ENCODE measurements around the gene MAPRE3.
"Not testable (repeated sequence)": the region's sequence is repeated elsewhere in the genome, so short reads cannot be mapped to it uniquely, and the experiment has no call there.

The MAPRE3 gene

DNA sequence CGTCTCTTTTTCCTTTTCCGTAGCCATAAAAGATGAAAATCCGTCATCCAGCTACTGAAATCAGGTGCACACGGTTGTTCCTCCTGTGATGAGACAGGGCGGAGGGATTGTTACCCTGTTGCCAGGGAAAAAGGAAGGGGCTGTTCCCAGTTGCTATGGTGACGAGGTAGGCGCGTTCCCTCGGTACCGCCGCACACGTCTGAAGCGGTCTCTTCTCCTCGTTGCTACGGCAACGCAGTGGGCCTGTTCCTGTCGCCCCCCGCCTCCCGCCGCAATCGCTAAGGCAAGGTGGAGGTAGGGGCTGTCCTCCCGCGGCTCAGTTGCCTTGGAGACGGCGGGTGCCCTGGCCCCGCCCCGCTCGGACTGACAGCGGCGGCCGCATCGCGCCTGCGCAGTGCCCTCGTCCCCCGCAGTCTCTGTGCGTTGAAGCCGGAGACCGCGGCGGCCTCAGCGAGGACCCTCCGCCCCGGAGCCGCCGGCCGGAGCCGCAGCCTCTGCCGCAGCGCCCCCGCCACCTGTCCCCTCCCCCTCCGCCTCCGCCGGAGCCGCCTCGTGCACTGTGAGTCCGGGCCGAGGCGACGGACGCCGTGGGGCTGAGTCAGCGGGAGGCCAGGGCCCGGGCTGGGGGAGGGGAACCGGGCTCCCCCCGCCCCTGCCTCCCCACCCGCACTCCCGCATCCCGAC, at the start of gene MAPRE3:
TSS of gene MAPRE3 (plus strand) at position 394 of the 684 bp plus-strand sequence. CDS start 51,582 bp downstream, outside the sequence.
- DNase-seq = peak; percentile 94

DNA sequence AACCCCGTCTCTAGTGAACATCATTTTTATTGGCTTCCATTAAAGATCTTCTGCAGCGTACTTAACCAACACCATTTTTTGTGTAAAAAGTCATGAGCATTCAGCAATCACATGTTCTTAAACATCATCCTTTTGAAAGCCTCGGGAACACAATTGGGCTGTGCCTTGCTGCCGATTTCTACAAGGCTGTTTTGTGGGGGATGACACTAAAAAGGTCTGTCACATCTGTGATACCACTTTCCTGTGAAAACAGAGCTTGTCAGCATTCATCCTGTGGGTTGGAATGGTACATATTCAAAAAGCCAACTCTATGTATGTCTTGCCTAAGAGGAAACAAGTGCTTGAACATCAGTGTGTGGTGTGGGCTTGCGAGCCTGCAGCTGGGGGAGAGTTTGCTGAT, 49.1 kb upstream of the MAPRE3 start:
- no peak for DNase-seq

DNA sequence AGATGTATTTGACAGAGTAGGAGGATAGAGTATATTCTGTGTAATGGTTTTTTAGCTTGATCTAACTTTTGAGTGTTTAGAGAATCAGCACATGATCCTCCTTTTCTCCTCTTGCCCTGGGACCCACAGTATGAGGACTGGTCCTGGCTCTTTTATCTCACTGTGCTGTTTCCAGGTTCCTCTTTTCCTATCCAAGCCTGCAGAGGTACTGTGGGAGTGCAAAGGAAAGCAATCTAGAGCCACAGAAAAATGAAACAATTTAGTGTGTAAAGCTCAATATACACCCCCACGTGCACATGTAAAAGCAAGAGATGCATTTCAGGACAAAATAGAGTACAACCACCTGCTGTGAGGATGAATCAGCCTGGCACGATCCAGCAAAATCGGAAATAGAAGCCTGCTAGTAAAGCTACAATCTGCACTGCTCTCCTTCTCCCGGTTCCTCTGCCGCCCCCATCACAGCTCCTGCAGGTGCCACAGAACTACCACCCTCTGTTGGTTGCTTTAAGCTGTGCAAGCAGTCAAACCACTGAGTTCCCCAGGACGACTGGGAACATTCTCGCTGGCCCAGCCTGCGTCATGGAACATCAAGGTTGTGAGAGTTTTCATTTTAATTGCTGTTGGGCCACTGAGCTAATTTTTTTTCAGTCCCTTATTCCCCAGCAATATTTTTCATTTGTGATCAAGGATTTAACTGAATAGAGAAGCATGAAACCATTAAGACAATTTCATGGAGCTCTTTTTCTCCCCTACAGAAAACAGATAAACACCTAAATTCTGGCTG, 47.8 kb upstream of the MAPRE3 start:
- peak; percentile 81 for DNase-seq

DNA sequence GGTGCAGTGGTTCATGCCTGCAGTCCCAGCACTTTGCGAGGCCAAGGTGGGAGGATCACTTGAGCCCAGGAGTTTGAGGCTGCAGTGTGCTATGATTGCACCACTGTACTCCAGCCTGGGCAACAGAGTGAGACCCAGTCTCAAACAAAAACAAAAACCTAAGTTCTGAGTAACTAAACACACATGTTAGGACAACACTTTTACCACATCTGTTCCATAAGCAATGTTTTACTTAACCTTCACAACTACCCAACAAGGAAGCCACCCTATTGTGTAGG, 47.3 kb upstream of the MAPRE3 start:
- DNase-seq = not testable (repeated sequence)

DNA sequence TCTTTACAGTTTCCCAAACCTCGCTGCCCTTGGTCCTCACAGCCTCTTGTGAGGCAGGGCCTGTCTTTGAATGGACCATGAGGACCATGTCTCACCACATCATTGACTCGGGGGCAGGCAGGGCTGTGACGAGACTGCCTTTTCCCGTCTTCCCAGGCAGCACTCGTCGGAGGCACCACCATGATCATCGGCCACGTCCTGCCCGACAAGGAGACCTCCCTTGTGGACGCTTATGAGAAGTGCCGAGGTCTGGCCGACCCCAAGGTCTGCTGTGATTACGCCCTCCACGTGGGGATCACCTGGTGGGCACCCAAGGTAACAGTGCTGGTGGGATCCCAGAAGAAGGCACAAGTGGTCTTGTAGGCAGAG, 45.7 kb upstream of the MAPRE3 start:
- no peak for DNase-seq

DNA sequence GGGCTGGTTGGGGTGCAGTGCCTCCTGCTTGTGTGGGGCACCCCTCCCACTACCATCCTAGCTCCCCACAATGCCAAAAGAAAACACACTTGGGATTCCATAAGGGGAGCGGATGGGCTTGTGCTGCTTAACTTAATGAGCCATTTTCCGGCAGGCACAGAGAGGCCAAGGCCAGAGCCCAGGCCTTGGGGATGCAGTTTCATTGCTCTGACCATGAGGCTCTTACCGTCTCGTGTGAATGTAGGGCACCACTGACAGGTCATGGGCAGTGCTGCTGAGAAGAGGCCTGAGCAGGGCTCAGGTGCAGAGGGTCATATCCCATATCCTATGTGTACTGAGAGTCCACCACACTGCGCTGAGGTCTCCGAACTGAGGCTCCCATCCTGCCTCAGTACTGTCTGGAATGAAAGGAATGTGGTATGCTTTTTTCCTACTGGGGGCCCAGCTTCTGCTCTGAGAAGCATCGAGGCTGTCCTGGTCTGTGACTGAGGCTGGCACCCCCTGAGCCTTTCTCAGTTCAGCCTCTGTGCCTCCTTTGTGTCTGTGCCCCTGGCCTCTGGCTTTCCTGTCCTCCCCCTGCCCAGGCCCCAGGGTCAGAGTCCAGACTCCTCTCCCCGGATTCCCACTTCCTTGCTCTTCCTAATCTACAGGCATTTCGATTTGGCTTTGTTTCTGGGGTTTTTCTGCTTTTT, 45.2 kb upstream of the MAPRE3 start:
- DNase-seq = peak; percentile 80

DNA sequence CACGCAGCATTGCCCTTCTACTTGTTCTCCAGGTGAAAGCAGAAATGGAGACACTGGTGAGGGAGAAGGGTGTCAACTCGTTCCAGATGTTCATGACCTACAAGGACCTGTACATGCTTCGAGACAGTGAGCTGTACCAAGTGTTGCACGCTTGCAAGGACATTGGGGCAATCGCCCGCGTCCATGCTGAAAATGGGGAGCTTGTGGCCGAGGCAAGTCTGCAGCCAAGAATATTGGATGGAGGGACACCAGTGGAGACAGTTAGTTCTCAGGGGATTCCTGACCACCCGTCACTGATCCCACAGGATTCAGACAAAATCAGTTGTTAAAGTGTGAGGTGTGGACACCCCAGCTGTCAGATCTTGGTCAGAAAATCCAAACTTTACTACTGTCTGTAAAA, 43.2 kb upstream of the MAPRE3 start:
- no peak for DNase-seq

DNA sequence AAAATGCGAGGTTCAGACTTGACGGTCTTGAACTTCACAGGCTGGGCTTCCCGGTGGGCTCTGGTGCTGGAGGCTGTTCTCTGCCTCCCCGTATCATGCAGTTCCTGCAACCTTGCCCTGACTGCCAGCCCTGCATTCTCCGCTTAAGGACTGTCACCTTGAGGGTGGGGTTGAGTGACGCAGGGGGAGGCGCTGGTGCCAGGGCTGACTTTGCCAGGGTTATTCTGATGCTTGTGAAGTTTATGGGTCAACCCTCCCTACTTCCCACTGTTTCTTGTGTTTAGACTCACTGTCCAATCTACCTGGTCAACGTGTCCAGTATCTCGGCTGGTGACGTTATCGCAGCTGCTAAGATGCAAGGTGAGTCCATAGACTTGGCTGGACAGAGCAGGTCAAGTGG, 37.5 kb upstream of the MAPRE3 start:
- DNase-seq = no peak

DNA sequence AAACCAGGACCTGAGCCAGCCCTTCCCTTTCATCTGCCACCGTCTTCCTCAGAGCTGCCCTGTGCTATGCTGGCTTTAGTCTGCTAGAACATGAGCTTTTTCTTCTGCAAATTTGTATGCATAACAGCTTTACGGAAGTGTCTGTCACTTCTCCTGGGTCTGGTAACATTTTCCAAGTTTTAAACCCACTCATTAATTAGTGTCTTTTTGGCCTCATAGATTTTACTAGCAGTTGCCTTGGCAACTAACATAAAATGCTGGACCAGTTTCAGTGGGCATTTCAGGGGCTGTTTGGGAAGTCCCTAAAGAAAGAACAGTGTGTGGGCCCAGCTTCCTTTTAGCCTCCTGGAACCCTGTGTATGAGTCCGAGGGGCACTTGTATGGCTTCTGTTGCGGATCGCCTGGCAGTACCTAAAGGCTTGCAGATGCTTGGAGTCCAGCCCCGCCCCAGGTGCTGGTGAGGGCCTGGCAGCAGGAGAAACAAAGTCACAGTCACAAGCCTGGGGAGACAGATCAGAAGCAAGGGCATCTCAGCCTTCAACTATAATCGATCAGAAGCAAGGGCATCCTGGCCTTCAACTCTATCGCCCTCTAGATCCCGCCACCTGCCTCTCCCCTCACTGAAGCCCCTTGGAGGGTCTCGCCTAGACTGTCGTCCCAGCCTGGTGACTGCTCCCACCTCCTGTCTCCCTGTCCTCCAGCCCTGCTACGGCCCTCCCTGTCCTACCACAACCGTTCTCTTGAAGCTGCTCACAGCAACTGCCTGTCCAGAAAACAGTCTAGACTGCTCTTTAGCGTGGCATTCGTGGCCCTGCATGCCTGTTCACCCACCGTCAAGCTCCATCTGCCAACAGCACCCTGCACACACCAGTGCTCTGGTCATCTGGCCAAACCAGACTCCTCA, 36.8 kb upstream of the MAPRE3 start:
- DNase-seq = no peak

DNA sequence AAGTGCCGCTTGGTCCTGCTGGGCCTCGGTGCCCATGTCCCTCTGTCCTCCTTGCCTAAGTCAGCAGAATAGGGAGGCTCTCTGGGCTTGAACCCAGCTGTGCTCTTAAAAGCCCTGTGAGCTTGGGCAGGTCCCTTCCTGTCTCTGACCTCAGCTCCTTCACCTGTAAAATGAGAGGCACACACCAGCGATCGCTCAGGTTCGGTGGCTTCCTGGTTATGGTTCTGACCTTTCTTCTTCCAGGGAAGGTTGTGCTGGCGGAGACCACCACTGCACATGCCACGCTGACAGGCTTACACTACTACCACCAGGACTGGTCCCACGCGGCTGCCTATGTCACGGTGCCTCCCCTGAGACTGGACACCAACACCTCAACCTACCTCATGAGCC, 36.1 kb upstream of the MAPRE3 start:
- DNase-seq = no peak

DNA sequence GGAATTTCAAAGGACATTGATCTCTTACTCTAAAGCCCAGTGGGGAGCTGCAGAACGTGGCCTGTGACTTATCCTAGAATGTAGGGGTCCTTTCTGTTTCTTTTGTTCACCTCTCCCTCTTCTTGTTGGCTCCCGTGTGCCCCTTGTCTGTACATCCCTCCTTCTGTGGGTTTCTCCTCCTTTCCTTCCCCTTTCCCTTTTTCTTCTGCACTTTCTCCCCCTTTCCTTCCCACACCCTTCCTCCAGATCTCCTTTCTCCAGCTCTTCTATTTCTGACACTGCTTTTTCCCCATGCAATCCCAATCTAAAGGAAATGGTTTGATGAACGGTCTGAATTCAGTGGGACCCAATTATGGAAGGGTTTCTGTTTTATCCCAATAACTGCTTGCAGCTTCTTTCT, 35.5 kb upstream of the MAPRE3 start:
- no peak for DNase-seq

DNA sequence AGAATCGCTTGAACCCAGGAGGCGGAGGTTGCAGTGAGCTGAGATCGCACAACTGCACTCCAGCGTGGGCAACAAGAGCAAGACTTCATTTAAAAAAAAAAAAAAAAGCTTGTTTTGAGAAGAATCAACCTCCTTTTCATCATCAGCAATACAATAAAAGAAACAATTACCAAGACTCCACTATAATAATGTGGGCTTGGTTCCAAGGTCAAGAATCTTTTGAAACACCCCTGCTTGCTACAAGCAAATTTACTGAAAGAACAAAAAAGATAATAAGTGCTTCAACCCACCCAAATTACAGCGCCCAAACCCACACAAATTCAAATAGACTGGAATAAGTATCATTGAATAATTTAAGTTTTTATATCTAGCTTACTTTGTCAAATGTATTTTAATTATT, 33.6 kb upstream of the MAPRE3 start:
- no peak for DNase-seq

DNA sequence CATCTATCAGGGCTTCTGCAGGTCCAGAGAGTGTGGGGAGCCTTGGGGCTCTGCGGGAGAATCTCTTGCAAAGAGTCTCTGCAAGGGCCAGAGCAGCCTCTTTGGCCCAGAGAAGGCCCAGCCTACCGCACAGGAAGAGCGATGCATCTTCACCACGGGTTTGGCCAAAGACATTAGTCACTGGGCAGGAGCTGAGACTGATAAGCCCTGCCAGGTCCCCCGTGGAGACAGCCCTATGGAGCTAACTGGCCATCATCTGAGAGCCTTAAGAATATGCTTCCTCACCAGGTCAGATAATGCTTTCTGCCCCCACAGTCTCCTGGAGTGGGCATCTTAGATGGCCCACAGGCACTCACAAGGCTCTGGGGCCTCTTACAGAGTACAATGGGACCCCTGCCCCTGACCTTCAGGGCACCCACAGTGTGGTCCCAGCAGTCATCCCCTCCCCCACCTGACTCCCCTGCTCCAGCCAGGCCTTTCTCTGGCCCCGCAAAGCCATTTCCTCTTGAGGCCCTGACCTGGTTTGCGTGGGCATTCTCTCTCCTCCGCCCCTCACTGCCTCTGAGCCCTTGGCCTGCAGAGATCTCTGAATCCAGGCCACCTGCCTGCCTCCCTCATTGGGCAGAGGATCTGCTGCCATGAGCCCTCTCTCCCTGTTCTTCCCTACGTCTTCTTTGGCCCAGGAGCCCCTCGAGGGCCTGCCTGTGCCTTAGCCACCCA, 31.9 kb upstream of the MAPRE3 start:
- DNase-seq = no peak

DNA sequence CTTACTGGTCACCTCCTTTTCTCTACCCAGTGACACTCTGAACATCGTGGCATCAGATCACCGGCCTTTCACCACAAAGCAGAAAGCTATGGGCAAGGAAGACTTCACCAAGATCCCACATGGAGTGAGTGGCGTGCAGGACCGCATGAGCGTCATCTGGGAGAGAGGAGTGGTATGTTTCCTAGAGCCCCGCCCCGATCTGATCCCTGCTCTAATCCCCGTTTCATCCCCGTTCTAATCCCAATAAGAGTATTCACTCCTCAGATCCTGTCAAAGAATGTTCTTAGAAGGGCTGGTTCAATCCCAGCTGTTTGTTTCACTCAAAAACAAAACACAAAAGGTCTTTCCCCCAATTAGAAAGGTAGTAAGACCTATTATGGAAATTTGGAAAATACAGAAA, 30.4 kb upstream of the MAPRE3 start:
- DNase-seq = no peak

DNA sequence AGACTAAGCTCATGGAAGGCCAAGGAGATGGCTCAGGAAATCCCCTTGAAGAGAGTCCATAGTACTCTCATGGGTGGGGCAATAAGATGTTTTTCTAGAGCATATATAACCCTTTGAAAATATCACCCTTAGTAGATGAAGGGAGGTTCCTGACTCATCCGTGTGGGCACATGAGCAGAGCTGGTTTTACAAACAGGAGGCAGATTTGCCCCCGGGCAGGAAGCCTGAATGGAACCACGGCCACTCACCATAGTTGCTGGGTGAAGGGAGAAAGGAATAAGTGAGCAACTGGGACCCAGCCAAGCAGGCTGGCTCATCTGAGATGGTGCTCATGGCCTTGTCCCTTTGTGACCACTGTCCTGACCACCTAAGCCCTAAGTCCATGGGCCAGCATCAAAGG, 29.0 kb upstream of the MAPRE3 start:
- no peak for DNase-seq

DNA sequence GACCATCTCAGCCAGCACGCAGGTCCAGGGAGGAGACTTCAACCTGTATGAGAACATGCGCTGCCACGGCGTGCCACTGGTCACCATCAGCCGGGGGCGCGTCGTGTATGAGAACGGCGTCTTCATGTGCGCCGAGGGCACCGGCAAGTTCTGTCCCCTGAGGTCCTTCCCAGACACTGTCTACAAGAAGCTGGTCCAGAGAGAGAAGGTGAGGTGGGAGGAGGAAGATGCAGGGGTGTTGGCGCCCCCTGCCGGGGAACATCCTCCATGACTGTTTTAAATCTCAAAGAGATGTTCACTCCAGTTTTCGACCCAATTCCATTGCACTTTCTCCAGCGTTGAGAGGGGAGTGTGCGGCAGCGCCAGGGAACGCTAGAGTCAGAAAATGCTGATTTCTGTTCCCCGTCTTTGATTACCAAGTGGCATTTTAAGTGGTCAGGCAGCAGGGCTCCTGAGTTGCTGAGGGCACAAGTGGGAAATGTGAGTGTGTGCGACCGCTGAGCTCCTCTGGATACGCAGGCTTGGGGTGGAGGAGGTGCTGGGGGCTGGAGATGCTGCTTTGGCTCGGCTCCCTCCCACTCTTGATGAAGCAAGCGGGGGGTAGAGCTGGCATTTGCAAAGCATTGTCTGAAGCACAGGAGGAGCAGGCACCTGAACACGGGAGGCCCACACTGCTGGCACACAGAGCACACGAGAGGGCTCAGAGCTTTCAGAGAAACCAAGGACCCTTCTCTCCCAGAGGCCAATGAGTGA, 27.7 kb upstream of the MAPRE3 start:
- peak; percentile 85 for DNase-seq

DNA sequence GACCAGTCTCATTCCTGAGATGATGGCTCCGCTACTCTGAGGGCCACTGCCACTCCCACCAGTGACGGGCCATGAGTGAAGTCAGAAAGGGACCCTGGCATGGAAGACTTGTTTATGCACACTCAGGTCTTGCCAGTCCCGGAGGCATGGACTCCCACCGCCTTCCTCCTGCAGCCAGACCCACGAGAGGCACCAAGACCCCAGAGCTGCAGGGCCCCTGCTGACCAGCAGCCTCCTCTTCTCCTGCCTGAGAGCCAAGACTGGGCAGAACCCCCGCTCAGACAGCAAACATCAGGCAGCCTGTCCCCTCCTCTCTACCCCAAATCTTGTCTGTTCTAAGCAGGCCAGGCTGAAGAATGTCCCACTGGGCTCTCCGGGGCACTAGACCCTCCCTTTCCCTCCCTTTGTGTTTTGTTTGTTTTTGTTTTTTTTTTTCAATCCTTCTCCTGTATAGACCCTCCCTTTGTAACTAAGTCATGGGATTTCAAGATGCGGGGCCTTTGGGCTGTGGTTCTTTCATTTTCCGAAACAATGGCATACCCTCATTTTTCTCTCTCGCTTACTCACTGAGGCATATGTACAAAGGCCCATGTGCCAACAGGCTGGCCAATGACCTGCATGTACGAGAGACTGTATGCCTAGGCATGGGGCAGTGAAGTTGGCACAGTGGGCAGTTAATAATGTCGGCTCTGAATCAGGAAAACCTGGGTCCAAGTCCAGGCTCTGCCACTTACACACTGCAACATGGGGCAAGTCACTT, 24.3 kb upstream of the MAPRE3 start:
- DNase-seq = no peak

DNA sequence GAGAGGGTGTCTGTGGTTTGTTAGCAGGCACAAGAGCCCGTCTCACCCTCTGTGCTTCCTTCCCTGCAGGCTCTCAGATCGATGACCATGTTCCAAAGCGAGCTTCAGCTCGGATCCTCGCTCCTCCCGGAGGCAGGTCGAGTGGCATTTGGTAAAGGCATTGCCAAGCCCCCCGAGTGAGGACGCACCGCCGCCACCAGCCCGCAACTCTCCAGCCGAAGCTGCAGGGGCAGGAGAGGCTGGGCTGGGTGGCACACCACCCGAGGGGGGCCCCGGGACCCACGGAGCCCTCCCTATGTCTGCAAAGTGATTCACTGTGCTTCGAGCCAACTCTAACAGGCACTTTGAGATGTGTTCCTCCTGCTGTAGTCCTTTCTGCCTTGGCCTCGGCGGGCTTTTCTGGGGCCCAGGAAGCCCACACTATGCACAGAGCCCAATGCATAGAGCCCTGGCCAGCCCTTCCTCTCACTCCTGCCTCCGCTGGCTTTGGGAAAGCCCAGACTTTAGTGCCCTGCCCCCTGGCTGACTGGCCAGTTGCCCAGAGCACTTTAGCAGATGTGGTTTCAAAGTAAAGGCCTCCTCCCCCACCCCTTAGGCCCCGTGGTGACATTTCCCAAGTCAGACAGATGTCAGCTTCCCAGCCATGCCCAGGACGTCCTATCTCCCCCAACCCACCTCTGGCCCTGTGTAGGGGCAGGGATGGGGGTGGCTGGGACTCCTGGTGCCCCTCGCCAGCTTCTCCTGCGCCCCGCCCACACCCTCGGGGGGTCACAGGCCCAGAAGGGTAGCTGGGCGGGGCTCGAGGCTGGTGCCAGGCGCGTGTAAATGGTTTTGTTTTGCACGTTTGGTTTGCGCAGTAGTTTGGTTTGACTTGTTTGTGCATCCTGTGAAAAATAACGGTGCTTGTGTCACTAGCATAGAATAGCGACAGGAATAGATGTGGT, 23.3 kb upstream of the MAPRE3 start:
- no peak for DNase-seq

DNA sequence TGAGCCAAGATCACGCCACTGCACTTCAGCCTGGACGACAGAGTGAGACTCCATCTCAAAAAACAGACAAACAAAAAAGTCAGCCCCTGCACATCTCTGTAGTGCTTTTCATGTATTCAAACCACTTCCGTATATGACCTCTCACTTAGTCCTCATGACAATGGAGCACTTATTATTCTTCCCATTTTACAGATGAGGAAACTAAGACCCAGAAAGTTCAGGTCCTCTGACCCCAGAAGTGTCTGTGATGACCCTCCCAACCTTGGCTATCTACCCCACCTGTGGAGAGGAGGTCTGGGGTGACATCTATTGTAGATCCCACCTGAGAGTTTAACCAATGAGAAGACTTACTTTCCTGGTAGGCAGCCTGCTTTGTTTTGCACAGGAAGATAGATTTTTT, 21.6 kb upstream of the MAPRE3 start:
- DNase-seq = no peak

DNA sequence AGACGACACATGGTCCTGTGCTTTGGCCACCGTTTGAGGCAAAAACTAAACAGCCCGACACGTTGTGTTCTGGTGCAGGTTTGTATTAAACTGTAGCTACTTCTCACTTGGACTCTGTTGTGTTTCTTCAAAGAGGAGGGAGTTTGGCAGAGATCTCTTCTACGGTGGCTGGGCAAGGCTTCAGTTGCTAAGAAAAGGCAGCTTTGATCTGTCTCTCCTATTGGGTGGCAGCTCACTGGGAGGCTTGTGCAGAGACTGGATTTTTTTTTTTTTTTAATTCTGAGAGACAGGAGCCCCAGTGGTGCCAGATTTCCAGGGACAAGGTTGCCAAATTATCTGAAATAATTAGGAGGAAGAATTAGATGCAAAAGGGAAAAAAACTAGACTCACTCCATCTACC, 20.2 kb upstream of the MAPRE3 start:
- no peak for DNase-seq
